Adrenal gland (tissue), 12 donors: ENCODE data around the gene WDR45. TPM values are rescaled to one million over a fixed set of nuclear protein-coding genes. Genes with fewer than 3 reads are reported as not detected.

Experiments used
- DNase-seq, 7 donors: peaks; one replicate each; pipeline ENCODE4 v3.0.0-alpha.2; 2019 to 2020
- H3K27ac ChIP-seq, 5 donors: fragments of 200-600 bp; sonication (generic) in 4 of 5; 1 replicate in 3 of 5; 2 replicates in 2 of 5; pipeline versions ENCODE4 v1.5.1 to v1.8.0; 2016 to 2020; ENCODE audit warnings: mild to moderate bottlenecking in 1 of 5
- H3K27me3 ChIP-seq: fragments of 200-600 bp; 2 replicates; pipeline ENCODE4 v1.8.0; 2021
- H3K36me3 ChIP-seq, 2 donors: fragments of 200-600 bp; replicated peaks in 1 of 2; 1 replicate in 1 of 2; 2 replicates in 1 of 2; pipeline versions ENCODE4 v1.5.1 to v1.8.0; 2018 to 2022
- H3K4me1 ChIP-seq, 2 donors: fragments of 200-600 bp; replicated peaks in 1 of 2; 1 replicate in 1 of 2; 2 replicates in 1 of 2; pipeline versions ENCODE4 v1.5.1 to v1.8.0; 2018 to 2021
- H3K4me3 ChIP-seq, 4 donors: fragments of 200-600 bp; sonication (generic) in 3 of 4; one replicate each; pipeline ENCODE4 v1.5.1; 2016 to 2018
- H3K9me3 ChIP-seq, 3 donors: fragments of 200-600 bp; sonication (generic) in 1 of 3; replicated peaks in 1 of 3; 1 replicate in 2 of 3; 2 replicates in 1 of 3; pipeline versions ENCODE4 v1.5.1 to v1.8.0; 2016 to 2021
- POLR2A ChIP-seq, 2 donors: fragments of 450-650 bp; IDR thresholded peaks; one replicate each; pipeline ENCODE4 v1.6.1; 2017; ENCODE audit warnings: antibody characterized with exemption in 2 of 2, mild to moderate bottlenecking in 2 of 2, moderate library complexity in 1 of 2
- WGBS, 4 donors: extraction: QIAGEN DNeasy Blood & Tissue Kit in 2 of 4; methylation state at CpG; one replicate each; pipeline versions ENCODE4 v1.1.5 to v1.1.7; 2013 to 2017; 5-methylcytosine and 5-hydroxymethylcytosine counted together
- intact Hi-C, 2 donors: fragments of 100-400 bp; cut with DNase I; formaldehyde crosslinking; loops; one replicate each; pipeline versions ENCODE4 v1.14.1 to v1.15.0; 2022 to 2023
- polyA plus RNA-seq, 3 donors: library from polyadenylated mRNA; stranded (reverse); fragments of 200-250 nt in 2 of 3; fragments of 350-450 nt in 1 of 3; fragmentation: Illumina TruSeq in 1 of 3; extraction: RNeasy Lipid Tissue Mini Kit (QIAGEN cat#74804) in 1 of 3; gene quantifications; one replicate each; pipeline ENCODE4 v1.2.3, GENCODE V29; 2013 to 2014
- total RNA-seq, 9 donors: library from RNA; depleted of rRNA in 4 of 9; stranded (reverse); fragments of >200 nt in 4 of 9; fragments of 120-200 nt in 1 of 9; fragmentation: NEBNext Ultra II Directional in 1 of 9; extraction: Animal tissue kit (Norgen Biotek cat#: 25700) in 1 of 9; gene quantifications; one replicate each; pipeline versions ENCODE4 v1.1.0 to v1.2.4, GENCODE V29; 2013 to 2023
- TF ChIP-seq, protein P1 (sequence below), 6 experiments: fragments of 450-650 bp in 4 of 6; fragments of 200-600 bp in 2 of 6; sonication (generic) in 1 of 6; IDR thresholded peaks; 1 replicate in 5 of 6; 2 replicates in 1 of 6; pipeline versions ENCODE4 v1.5.1 to v1.8.0; 2016 to 2021; ENCODE audit warnings: antibody characterized with exemption in 6 of 6, mild to moderate bottlenecking in 2 of 6, moderate library complexity in 1 of 6
- donor health status: healthy with polysubstance abuse.
- donor health status: Bipolar disorder and iron deficiency.
- donor health status: DM: yes; HTN: yes; CAD: no.
- donor health status: DM: no; HTN: no; CAD: no.
- donor health status: DM: no; HTN: no; CAD: no.
- donor health status: DM: yes; HTN: yes; CAD: no.

WDR45 gene
- total and polyA plus RNA-seq, 12 donors, result 59.4 to 184 (median 110) TPM

DNA sequence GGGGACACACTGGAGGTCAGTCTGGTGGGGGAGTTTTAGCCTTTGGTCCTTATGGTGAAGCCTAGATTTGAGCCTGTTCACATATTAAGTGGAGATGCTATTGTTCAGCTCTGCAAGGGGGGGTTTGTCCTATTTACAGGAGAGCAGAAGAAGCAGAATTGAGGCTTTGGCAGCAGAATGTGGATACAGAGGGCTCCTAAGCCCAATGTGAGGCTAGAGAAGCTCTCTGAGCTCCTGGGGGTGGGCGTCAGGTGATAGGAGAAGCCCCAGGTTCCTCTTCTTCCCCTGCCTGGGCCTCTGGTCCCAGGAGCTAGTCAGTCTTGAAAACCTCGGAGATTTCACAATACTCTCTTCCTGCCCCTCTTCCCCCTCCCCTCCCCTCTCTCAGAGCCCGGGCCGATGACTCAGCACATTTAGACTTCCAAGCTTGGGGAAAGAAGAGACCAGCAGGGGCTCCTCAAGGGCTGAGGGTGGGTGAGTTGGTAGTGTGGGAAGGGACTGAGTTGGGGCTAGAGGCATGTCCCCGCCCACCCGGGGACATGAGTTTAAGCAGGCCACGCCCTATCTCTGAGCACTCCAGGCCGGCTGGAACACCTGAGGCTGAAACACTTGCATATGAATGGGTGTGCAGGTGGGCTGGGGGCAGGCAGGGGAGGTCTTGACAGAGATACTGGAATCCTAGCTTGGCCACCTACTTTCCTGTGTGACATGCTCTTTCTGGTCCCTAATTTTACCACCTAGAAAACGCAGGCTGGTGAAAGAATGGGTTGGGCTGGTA lies 39.9 kb downstream of the WDR45 start:
- intact Hi-C loops, result loop anchor here in 1 of 2 donors (10.0 kb wide), 1 partner anchor 65 kb away; the partner anchor contains the start of gene KCND1

GRCh38 chrX:49037883-49038475 lies 41.7 kb downstream of the WDR45 start:
- WGBS, 4 donors, result 89 to 91% (median 90%) methylated on average over 8 to 15 of the region's 15 CpGs; no CpG with 5 or more reads in 1 of the 4 donors
- TF ChIP-seq, protein P1, sequence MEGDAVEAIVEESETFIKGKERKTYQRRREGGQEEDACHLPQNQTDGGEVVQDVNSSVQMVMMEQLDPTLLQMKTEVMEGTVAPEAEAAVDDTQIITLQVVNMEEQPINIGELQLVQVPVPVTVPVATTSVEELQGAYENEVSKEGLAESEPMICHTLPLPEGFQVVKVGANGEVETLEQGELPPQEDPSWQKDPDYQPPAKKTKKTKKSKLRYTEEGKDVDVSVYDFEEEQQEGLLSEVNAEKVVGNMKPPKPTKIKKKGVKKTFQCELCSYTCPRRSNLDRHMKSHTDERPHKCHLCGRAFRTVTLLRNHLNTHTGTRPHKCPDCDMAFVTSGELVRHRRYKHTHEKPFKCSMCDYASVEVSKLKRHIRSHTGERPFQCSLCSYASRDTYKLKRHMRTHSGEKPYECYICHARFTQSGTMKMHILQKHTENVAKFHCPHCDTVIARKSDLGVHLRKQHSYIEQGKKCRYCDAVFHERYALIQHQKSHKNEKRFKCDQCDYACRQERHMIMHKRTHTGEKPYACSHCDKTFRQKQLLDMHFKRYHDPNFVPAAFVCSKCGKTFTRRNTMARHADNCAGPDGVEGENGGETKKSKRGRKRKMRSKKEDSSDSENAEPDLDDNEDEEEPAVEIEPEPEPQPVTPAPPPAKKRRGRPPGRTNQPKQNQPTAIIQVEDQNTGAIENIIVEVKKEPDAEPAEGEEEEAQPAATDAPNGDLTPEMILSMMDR (IDR thresholded peaks at IDR 0.05), result no peak
- TF ChIP-seq POLR2A (IDR thresholded peaks at IDR 0.05), result no peak
- H3K27ac ChIP-seq, result peak overlapping the region in 1 of 5 donors; percentile 99
- H3K9me3 ChIP-seq, result no peaks in the 10 kb centered on the region
- intact Hi-C loops, result no loop called here
- no peak overlapping the region for H3K4me3 ChIP-seq
- H3K36me3 ChIP-seq, result peaks cover 0 to 50% of the 10 kb centered on the region in 2 donors
- H3K27me3 ChIP-seq, result no peaks in the 10 kb centered on the region
- H3K4me1 ChIP-seq, result peaks cover 14% of the 10 kb centered on the region in 2 donors
- no peak for DNase-seq

More for the DNA sequence above, 39.9 kb downstream of the WDR45 start:
- WGBS, 4 donors, result 0 to 28% (median 13%) methylated on average over 3 to 9 of the region's 9 CpGs
- H3K4me1 ChIP-seq, result peaks cover 9% of the 10 kb centered on the region in 2 donors
- peak overlapping the region in 1 of 4 donors; percentile 82 for H3K4me3 ChIP-seq
- TF ChIP-seq POLR2A (IDR thresholded peaks at IDR 0.05), result peak in 1 of 2 donors; percentile 51
- TF ChIP-seq, protein P1 (IDR thresholded peaks at IDR 0.05), result peak in 1 of 6 experiments; percentile 24
- peak; percentile 76 to 89 (median 85) for DNase-seq
- H3K36me3 ChIP-seq, result peaks cover 0 to 36% of the 10 kb centered on the region in 2 donors
- no peaks in the 10 kb centered on the region for H3K9me3 ChIP-seq
- H3K27me3 ChIP-seq, result no peaks in the 10 kb centered on the region
- peak overlapping the region; percentile 62 to 99 (median 95) for H3K27ac ChIP-seq

- TF ChIP-seq, protein P1 (IDR thresholded peaks at IDR 0.05), result no peak
- TF ChIP-seq POLR2A (IDR thresholded peaks at IDR 0.05), result no peak
- intact Hi-C loops, result no loop called here
- Histone ChIP-seq H3K4me1 (peaks cover 5 to 6% of the 10 kb centered on the region in 2 donors), H3K9me3 (no peaks in the 10 kb centered on the region), H3K4me3 (no peak overlapping the region), H3K27ac (peak overlapping the region in 1 of 5 donors; percentile 3), H3K27me3 (no peaks in the 10 kb centered on the region), H3K36me3 (peaks cover 0 to 42% of the 10 kb centered on the region in 2 donors)
- no peak for DNase-seq
- WGBS, 4 donors, result 56 to 93% (median 75%) methylated on average over 2 to 6 of the region's 6 CpGs
Observed at GRCh38 chrX:49030283-49030682, 49.4 kb downstream of the WDR45 start.

DNA sequence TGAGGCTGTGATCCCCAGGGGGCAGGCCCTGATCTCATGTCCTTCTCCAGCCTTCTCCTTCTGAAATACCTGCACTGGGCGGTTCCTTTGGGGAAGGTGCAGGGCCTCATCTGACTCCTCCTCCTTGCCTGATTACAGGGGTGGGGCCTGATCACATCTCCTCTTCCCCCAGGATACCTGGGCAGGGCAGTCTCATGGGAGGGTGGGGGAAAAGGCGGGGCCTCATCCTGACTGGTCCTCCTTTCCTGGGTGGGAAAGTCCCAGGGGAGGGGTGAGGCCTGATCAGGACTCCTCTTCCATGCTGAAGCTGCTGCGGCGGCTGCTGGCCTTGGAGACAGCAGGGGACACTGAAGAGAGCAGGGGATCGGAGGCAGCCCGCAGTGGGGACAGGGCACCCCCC lies 49.8 kb downstream of the WDR45 start:
- WGBS, 4 donors, result 87 to 98% (median 89%) methylated on average over 4 to 6 of the region's 6 CpGs; no CpG with 5 or more reads in 1 of the 4 donors
- Histone ChIP-seq H3K4me3 (no peak overlapping the region), H3K27me3 (no peaks in the 10 kb centered on the region), H3K4me1 (peaks cover 5 to 6% of the 10 kb centered on the region in 2 donors), H3K9me3 (no peaks in the 10 kb centered on the region), H3K27ac (peak overlapping the region in 1 of 5 donors; percentile 3), H3K36me3 (peaks cover 0 to 42% of the 10 kb centered on the region in 2 donors)
- TF ChIP-seq, protein P1 (IDR thresholded peaks at IDR 0.05), result no peak
- no peak for TF ChIP-seq POLR2A (IDR thresholded peaks at IDR 0.05)
- intact Hi-C loops, result no loop called here
- DNase-seq, result no peak
